Stimulated activated CD4-positive, alpha-beta T cell treated with anti-CD3 and anti-CD28 coated beads, Interleukin-1b, Interleukin-23, amount 100 ng/mL, for 1 hour (primary cell): Measurements from ENCODE around the gene SH3BGRL2.
"Not testable (repeated sequence)": the region's sequence is repeated elsewhere in the genome, so short reads cannot be mapped to it uniquely, and the experiment has no call there.

Experiments
- DNase-seq, 2 donors: peaks; one replicate each; pipeline ENCODE4 v3.0.0-alpha.2; 2020; ENCODE audit warnings: low read depth in 2 of 2

The SH3BGRL2 gene

GRCh38 chr6:79745282-79745681, 114.2 kb downstream of the SH3BGRL2 start:
- not testable (repeated sequence) for DNase-seq

GRCh38 chr6:79746325-79746724, 115.2 kb downstream of the SH3BGRL2 start:
- DNase-seq = not testable (repeated sequence)

GRCh38 chr6:79750806-79751205, 119.7 kb downstream of the SH3BGRL2 start:
- no peak for DNase-seq
